ENCODE data around the gene CRAT. TPM values are rescaled to one million over a fixed set of nuclear protein-coding genes. Genes with fewer than 3 reads are reported as not detected.

CRAT gene
- total RNA-seq, 3 donors from 2014 or later: 62.0 to 86.5 (median 71.2) TPM

- peaks cover 28% of the 10 kb centered on the region for H3K4me1 ChIP-seq (ENCODE audit: low read depth)
- TF ChIP-seq CTCF (IDR thresholded peaks at IDR 0.05): no peak
- H3K9me3 ChIP-seq: no peaks in the 10 kb centered on the region
- ATAC-seq (no peak), DNase-seq (no peak)
- H3K4me3 ChIP-seq: no peak overlapping the region
- H3K36me3 ChIP-seq (ENCODE audit: low read depth): no peaks in the 10 kb centered on the region
- intact Hi-C loops (cut with DNase I, micrococcal nuclease): loop anchor here (5.0 to 10.0 kb wide), 3 partner anchors 117 to 637 kb away; no protein-coding TSS in a partner anchor
Measured at GRCh38 chr9:129137292-129138143, 26.9 kb upstream of the CRAT start.

DNA sequence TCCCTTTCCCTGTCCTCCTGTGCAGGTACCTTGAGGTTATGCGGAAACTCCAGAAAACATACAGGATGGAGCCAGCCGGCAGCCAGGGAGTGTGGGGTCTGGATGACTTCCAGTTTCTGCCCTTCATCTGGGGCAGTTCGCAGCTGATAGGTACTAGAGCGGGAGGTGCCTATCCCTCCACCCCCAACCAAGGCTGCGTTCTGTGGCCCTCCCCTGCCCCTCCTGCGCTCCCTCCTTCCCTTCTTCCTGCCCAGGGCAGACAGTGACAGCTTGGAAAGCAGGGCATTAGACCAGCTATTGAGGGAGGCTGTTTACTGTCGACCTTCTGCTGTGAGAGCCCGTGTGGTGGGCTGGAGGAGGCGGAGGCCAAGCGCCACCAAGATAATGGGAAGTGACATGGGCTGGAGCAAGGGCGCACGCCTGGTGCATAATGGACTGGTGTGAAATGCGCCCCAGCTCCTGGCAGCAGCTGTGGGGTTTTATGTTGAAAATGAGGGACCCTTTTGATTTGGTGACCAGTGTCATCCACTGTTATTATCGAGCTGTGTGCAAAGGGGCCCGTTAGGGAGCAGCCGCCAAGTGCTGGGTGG is 25.9 kb upstream of the CRAT start:
- Histone ChIP-seq H3K4me3 (no peak overlapping the region), H3K36me3 (ENCODE audit: low read depth) (no peaks in the 10 kb centered on the region), H3K9me3 (no peaks in the 10 kb centered on the region), H3K4me1 (ENCODE audit: low read depth) (peaks cover 24% of the 10 kb centered on the region)
- ATAC-seq (no peak), DNase-seq (no peak)
- TF ChIP-seq CTCF (IDR thresholded peaks at IDR 0.05): no peak
- intact Hi-C loops (cut with DNase I, micrococcal nuclease): loop anchor here (5.0 to 10.0 kb wide), 3 partner anchors 118 to 638 kb away; no protein-coding TSS in a partner anchor

GRCh38 chr9:129135476-129135875 is 24.9 kb upstream of the CRAT start:
- ATAC-seq: no peak

GRCh38 chr9:129133082-129133481 is 22.5 kb upstream of the CRAT start:
- no peaks in the 10 kb centered on the region for H3K36me3 ChIP-seq (ENCODE audit: low read depth)
- no peak for TF ChIP-seq CTCF (IDR thresholded peaks at IDR 0.05)

More at GRCh38 chr9:129135476-129135875, 24.9 kb upstream of the CRAT start:
- Histone ChIP-seq H3K36me3 (ENCODE audit: low read depth) (no peaks in the 10 kb centered on the region), H3K9me3 (no peaks in the 10 kb centered on the region), H3K4me1 (ENCODE audit: low read depth) (peaks cover 15% of the 10 kb centered on the region), H3K4me3 (no peak overlapping the region)
- intact Hi-C loops (cut with DNase I, micrococcal nuclease): loop anchor here (5.0 to 10.0 kb wide), 3 partner anchors 119 to 639 kb away; no protein-coding TSS in a partner anchor
- no peak for TF ChIP-seq CTCF (IDR thresholded peaks at IDR 0.05)
- DNase-seq: no peak

GRCh38 chr9:129131300-129132145 is 20.9 kb upstream of the CRAT start:
- ATAC-seq (peak; percentile 98), DNase-seq (peak; percentile 80 to 87 (median 85))
- H3K36me3 ChIP-seq (ENCODE audit: low read depth): no peaks in the 10 kb centered on the region
- intact Hi-C loops (cut with DNase I, micrococcal nuclease): loop anchor here (5.0 to 10.0 kb wide), 3 partner anchors 123 to 643 kb away; no protein-coding TSS in a partner anchor
- peak; percentile 99 for TF ChIP-seq CTCF (IDR thresholded peaks at IDR 0.05)
- H3K4me1 ChIP-seq (ENCODE audit: low read depth): peaks cover 3% of the 10 kb centered on the region
- H3K9me3 ChIP-seq: no peaks in the 10 kb centered on the region
- H3K4me3 ChIP-seq: no peak overlapping the region

More at GRCh38 chr9:129133082-129133481, 22.5 kb upstream of the CRAT start:
- intact Hi-C loops (cut with DNase I, micrococcal nuclease): loop anchor here (5.0 to 10.0 kb wide), 3 partner anchors 122 to 642 kb away; no protein-coding TSS in a partner anchor
- no peak for ATAC-seq
- DNase-seq: no peak
- Histone ChIP-seq H3K4me1 (ENCODE audit: low read depth) (peaks cover 3% of the 10 kb centered on the region), H3K4me3 (no peak overlapping the region), H3K9me3 (no peaks in the 10 kb centered on the region)
